Neuronal stem cell (in vitro differentiated cells): Measurements from ENCODE around the gene KIFC3.

Experiments used
- DNase-seq: peaks from one replicate; pipeline ENCODE4 v3.0.0-alpha.2; 2013; ENCODE audit warnings: low spot score
- H2AFZ ChIP-seq: one replicate; pipeline ENCODE4 v1.6.1; 2013; ENCODE audit warnings: mild to moderate bottlenecking, low read length, inconsistent platforms
- H2AK5ac ChIP-seq: 2 replicates; pipeline ENCODE4 v1.6.1; 2013; ENCODE audit warnings: low read depth, mild to moderate bottlenecking, inconsistent platforms, low read length, moderate library complexity, mixed read lengths
- H2BK120ac ChIP-seq: 2 replicates; pipeline ENCODE4 v1.6.1; 2013; ENCODE audit warnings: low read depth, mild to moderate bottlenecking, inconsistent platforms, low read length, moderate library complexity, mixed read lengths
- H2BK12ac ChIP-seq: one replicate; pipeline ENCODE4 v1.6.1; 2013; ENCODE audit warnings: low read length, inconsistent platforms
- H2BK15ac ChIP-seq: 2 replicates; pipeline ENCODE4 v1.6.1; 2013; ENCODE audit warnings: mild to moderate bottlenecking, low read length, inconsistent platforms, mixed read lengths
- H2BK5ac ChIP-seq: one replicate; pipeline ENCODE4 v1.6.1; 2013; ENCODE audit warnings: inconsistent platforms, mild to moderate bottlenecking, low read length, moderate library complexity
- H3K14ac ChIP-seq: one replicate; pipeline ENCODE4 v1.6.1; 2013; ENCODE audit warnings: low read length, inconsistent platforms
- H3K18ac ChIP-seq: 2 replicates; pipeline ENCODE4 v1.6.1; 2013; ENCODE audit warnings: low read length, inconsistent platforms
- H3K23ac ChIP-seq: 2 replicates; pipeline ENCODE4 v1.6.1; 2013; ENCODE audit warnings: low read depth, mild to moderate bottlenecking, mixed read lengths, low read length, inconsistent platforms; ENCODE audit not compliant: poor library complexity
- H3K27ac ChIP-seq: replicated peaks from 3 replicates; pipeline ENCODE4 v1.5.1; 2013; ENCODE audit warnings: low read length, inconsistent platforms
- H3K27me3 ChIP-seq, 3 experiments: 2 replicates each; pipeline ENCODE4 v1.6.1; 2013; ENCODE audit warnings: low read length in 3 of 3, mild to moderate bottlenecking in 2 of 3, inconsistent platforms in 1 of 3, low read depth in 1 of 3, mixed read lengths in 1 of 3, moderate library complexity in 1 of 3; ENCODE audit not compliant: control insufficient read depth in 3 of 3, insufficient read depth in 3 of 3
- H3K36me3 ChIP-seq, 2 donors: replicated peaks in 1 of 2; 2 replicates each; pipeline ENCODE4 v1.6.1; 2013; ENCODE audit warnings: low read length in 2 of 2; ENCODE audit not compliant: control insufficient read depth in 2 of 2, insufficient read depth in 2 of 2
- H3K4ac ChIP-seq: 2 replicates; pipeline ENCODE4 v1.6.1; 2013; ENCODE audit warnings: inconsistent platforms, mild to moderate bottlenecking, low read length, moderate library complexity
- H3K4me1 ChIP-seq, 2 donors: 1 replicate in 1 of 2; 2 replicates in 1 of 2; pipeline ENCODE4 v1.6.1; 2013; ENCODE audit warnings: low read length in 2 of 2, low read depth in 1 of 2; ENCODE audit not compliant: control insufficient read depth in 2 of 2, insufficient read depth in 1 of 2
- H3K4me2 ChIP-seq: one replicate; pipeline ENCODE4 v1.6.1; 2013; ENCODE audit warnings: mild to moderate bottlenecking, low read length, inconsistent platforms; ENCODE audit not compliant: insufficient read depth, poor library complexity, severe bottlenecking
- H3K4me3 ChIP-seq, 2 donors: 2 replicates each; pipeline ENCODE4 v1.5.1; 2013; ENCODE audit warnings: low read length in 2 of 2, mild to moderate bottlenecking in 2 of 2, inconsistent platforms in 1 of 2, moderate library complexity in 1 of 2
- H3K79me1 ChIP-seq: one replicate; pipeline ENCODE4 v1.6.1; 2013; ENCODE audit warnings: low read depth, mild to moderate bottlenecking, inconsistent platforms, low read length, moderate library complexity
- H3K9ac ChIP-seq: one replicate; pipeline ENCODE4 v1.6.1; 2013; ENCODE audit warnings: mild to moderate bottlenecking, low read depth, low read length, inconsistent platforms; ENCODE audit not compliant: poor library complexity
- H3K9me3 ChIP-seq, 2 donors: replicated peaks in 1 of 2; 2 replicates each; pipeline versions ENCODE3 to v1.6.1; 2013; ENCODE audit warnings: low read length in 2 of 2, mild to moderate bottlenecking in 2 of 2, inconsistent platforms in 1 of 2, low read depth in 1 of 2, mixed read lengths in 1 of 2, moderate library complexity in 1 of 2; ENCODE audit not compliant: control insufficient read depth in 2 of 2, insufficient read depth in 1 of 2
- H4K8ac ChIP-seq: one replicate; pipeline ENCODE4 v1.6.1; 2013; ENCODE audit warnings: low read depth, mild to moderate bottlenecking, inconsistent platforms, low read length, moderate library complexity
- H4K91ac ChIP-seq: one replicate; pipeline ENCODE4 v1.6.1; 2013; ENCODE audit warnings: low read length, low read depth, mild to moderate bottlenecking, inconsistent platforms; ENCODE audit not compliant: poor library complexity
- WGBS, 2 donors: extraction: QIAGEN DNeasy Blood & Tissue Kit; methylation state at CpG; one replicate each; pipeline ENCODE4 v1.1.7; 2013; ENCODE audit warnings: missing lambda C conversion rate in 2 of 2, mixed read lengths in 1 of 2; ENCODE audit not compliant: insufficient read length in 2 of 2, insufficient replicate concordance in 1 of 2; ENCODE audit errors: extremely low coverage in 2 of 2; 5-methylcytosine and 5-hydroxymethylcytosine counted together

Gene KIFC3

GRCh38 chr16:57822018-57822553, 19.8 kb upstream of the KIFC3 start:
- Histone ChIP-seq H4K8ac (no peak overlapping the region), H3K9ac (no peak overlapping the region), H2AK5ac (no peak overlapping the region), H2BK5ac (no peak overlapping the region), H2BK12ac (no peak overlapping the region), H3K4me2 (no peak overlapping the region), H3K9me3 (no peaks in the 10 kb centered on the region), H3K18ac (no peak overlapping the region), H3K36me3 (no peaks in the 10 kb centered on the region), H3K4me1 (peaks cover 0 to 2% of the 10 kb centered on the region in 2 donors), H3K23ac (no peak overlapping the region), H3K79me1 (no peaks in the 10 kb centered on the region), H3K4me3 (no peak overlapping the region), H2BK15ac (no peak overlapping the region), H3K27ac (no peak overlapping the region), H3K14ac (no peak overlapping the region), H4K91ac (no peak overlapping the region), H3K4ac (no peak overlapping the region), H3K27me3 (peaks cover 0 to 14% (median 0%) of the 10 kb centered on the region in 3 experiments), H2BK120ac (no peak overlapping the region), H2AFZ (no peak overlapping the region)
- DNase-seq, result no peak
- no CpG with 5 or more reads among the region's 5 CpGs for WGBS, 2 donors

- no peaks in the 10 kb centered on the region for H3K79me1 ChIP-seq
- H2AK5ac ChIP-seq, result no peak overlapping the region
- no peak overlapping the region for H2BK120ac ChIP-seq
- H2AFZ ChIP-seq, result no peak overlapping the region
- no peak for DNase-seq
- no peak overlapping the region for H2BK15ac ChIP-seq
- WGBS, 2 donors, result no CpG with 5 or more reads among the region's 10 CpGs
- no peaks in the 10 kb centered on the region for H3K9me3 ChIP-seq
- H2BK12ac ChIP-seq, result no peak overlapping the region
- H3K9ac ChIP-seq, result no peak overlapping the region
- no peak overlapping the region for H3K4me3 ChIP-seq
- H3K14ac ChIP-seq, result no peak overlapping the region
- no peak overlapping the region for H2BK5ac ChIP-seq
- H3K4me1 ChIP-seq, result peaks cover 4% of the 10 kb centered on the region in 2 donors
- H3K36me3 ChIP-seq, result no peaks in the 10 kb centered on the region
- no peak overlapping the region for H4K8ac ChIP-seq
- H3K4ac ChIP-seq, result no peak overlapping the region
- H3K4me2 ChIP-seq, result no peak overlapping the region
- no peak overlapping the region for H3K27ac ChIP-seq
- H4K91ac ChIP-seq, result no peak overlapping the region
- peaks cover 0 to 7% (median 0%) of the 10 kb centered on the region in 3 experiments for H3K27me3 ChIP-seq
- no peak overlapping the region for H3K18ac ChIP-seq
- no peak overlapping the region for H3K23ac ChIP-seq
Observed at GRCh38 chr16:57821149-57821971, 19.1 kb upstream of the KIFC3 start.

DNA sequence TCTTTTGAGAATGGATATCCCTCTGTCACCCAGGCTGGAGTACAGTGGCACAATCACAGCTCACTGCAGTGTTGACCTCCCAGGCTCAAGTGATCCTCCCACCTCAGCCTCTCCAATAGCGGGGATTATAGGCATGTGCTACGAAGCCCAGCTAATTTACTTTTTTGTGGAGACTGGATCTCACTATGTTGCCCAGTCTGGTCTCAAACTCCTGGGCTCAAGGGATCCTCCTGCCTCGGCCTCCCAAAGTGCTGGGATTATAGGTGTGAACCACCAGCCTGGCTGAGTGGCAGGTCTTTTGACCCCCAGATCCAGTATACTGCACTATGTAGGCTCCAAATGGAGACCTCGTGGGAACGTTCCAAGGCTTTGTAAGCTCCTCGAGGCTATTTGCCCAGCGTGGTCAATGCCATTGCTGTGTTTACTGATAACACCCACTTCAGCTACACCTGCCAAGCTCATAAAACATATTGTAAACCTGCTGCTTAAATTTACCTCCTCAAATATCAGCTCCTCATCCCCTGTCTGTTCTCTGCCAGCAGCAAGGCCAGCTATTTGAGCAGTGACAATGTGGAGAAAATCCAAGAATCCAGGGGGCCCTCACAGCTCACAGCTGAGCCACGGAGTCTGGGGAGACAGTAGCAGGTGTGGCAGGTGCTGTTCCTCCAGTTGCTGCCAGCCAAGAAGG, 16.2 kb upstream of the KIFC3 start:
- Histone ChIP-seq H2BK12ac (no peak overlapping the region), H3K18ac (peak overlapping the region; percentile 30), H3K79me1 (no peaks in the 10 kb centered on the region), H3K27me3 (no peaks in the 10 kb centered on the region), H2BK15ac (no peak overlapping the region), H2AFZ (no peak overlapping the region), H2BK5ac (no peak overlapping the region), H3K4me1 (peaks cover 4% of the 10 kb centered on the region in 2 donors), H3K36me3 (no peaks in the 10 kb centered on the region), H4K91ac (no peak overlapping the region), H4K8ac (no peak overlapping the region), H3K4ac (no peak overlapping the region), H2BK120ac (no peak overlapping the region), H3K9me3 (no peaks in the 10 kb centered on the region), H3K23ac (no peak overlapping the region), H3K14ac (no peak overlapping the region), H3K4me3 (no peak overlapping the region), H3K27ac (no peak overlapping the region), H2AK5ac (no peak overlapping the region), H3K9ac (no peak overlapping the region), H3K4me2 (no peak overlapping the region)
- WGBS, 2 donors, result no CpG with 5 or more reads among the region's 8 CpGs
- DNase-seq, result no peak

- H3K27me3 ChIP-seq, result no peaks in the 10 kb centered on the region
- no peak overlapping the region for H3K4me2 ChIP-seq
- no peaks in the 10 kb centered on the region for H3K36me3 ChIP-seq
- H2AFZ ChIP-seq, result no peak overlapping the region
- no peaks in the 10 kb centered on the region for H3K79me1 ChIP-seq
- no peak overlapping the region for H3K4ac ChIP-seq
- no peak overlapping the region for H4K8ac ChIP-seq
- no peaks in the 10 kb centered on the region for H3K9me3 ChIP-seq
- H3K18ac ChIP-seq, result no peak overlapping the region
- DNase-seq, result no peak
- no peak overlapping the region for H3K27ac ChIP-seq
- no peak overlapping the region for H2AK5ac ChIP-seq
- no peak overlapping the region for H4K91ac ChIP-seq
- H3K14ac ChIP-seq, result no peak overlapping the region
- no peak overlapping the region for H3K23ac ChIP-seq
- no peak overlapping the region for H2BK12ac ChIP-seq
- H3K9ac ChIP-seq, result no peak overlapping the region
- H2BK120ac ChIP-seq, result no peak overlapping the region
- no peak overlapping the region for H2BK15ac ChIP-seq
- no peak overlapping the region for H2BK5ac ChIP-seq
- peaks cover 4% of the 10 kb centered on the region in 2 donors for H3K4me1 ChIP-seq
- H3K4me3 ChIP-seq, result no peak overlapping the region
Observed at GRCh38 chr16:57817680-57818079, 15.4 kb upstream of the KIFC3 start.
